HepG2 (cell line): ENCODE data around the gene TRIM27. TPM values are rescaled to one million over a fixed set of nuclear protein-coding genes. Genes with fewer than 3 reads are reported as not detected.

Experiments
- GATAD1 ChIP-seq: IDR thresholded peaks from 2 replicates; pipeline ENCODE4 v1.6.1; 2016; ENCODE audit warnings: missing genetic modification reagents, missing compliant biosample characterization
- HMGA1 ChIP-seq: sonication (generic); formaldehyde crosslinking; conservative IDR thresholded peaks from 2 replicates; pipeline ENCODE4 v1.4.0; 2020; ENCODE audit warnings: missing genetic modification reagents
- KAT8 ChIP-seq: IDR thresholded peaks from 2 replicates; pipeline ENCODE4 v1.6.1; 2016; ENCODE audit warnings: missing genetic modification reagents, missing compliant biosample characterization
- KLF16 ChIP-seq, 2 experiments: sonication (generic) in 1 of 2; formaldehyde crosslinking in 1 of 2; IDR thresholded peaks; 2 replicates each; pipeline versions ENCODE4 v1.6.1 to v1.8.0; 2016 to 2023; ENCODE audit warnings: missing genetic modification reagents in 2 of 2, missing compliant biosample characterization in 1 of 2
- KMT2A ChIP-seq: sonication (generic); formaldehyde crosslinking; IDR thresholded peaks from 2 replicates; pipeline ENCODE4 v1.4.0; 2020; ENCODE audit warnings: missing genetic modification reagents
- MAX ChIP-seq: IDR thresholded peaks from 2 replicates; pipeline ENCODE4 v1.6.1; 2012; ENCODE audit warnings: inconsistent platforms
- MXD1 ChIP-seq: sonication (generic); formaldehyde crosslinking; IDR thresholded peaks from 2 replicates; pipeline ENCODE4 v1.4.0; 2020; ENCODE audit warnings: mild to moderate bottlenecking, missing genetic modification reagents
- NFKBIZ ChIP-seq: IDR thresholded peaks from 2 replicates; pipeline ENCODE4 v1.6.1; 2018; ENCODE audit warnings: missing genetic modification reagents, missing compliant biosample characterization
- TAF1 ChIP-seq: sonication (generic); formaldehyde crosslinking; IDR thresholded peaks from 2 replicates; pipeline ENCODE4 v1.4.0; 2020; ENCODE audit warnings: missing genetic modification reagents
- ZFP37 ChIP-seq: sonication (generic); formaldehyde crosslinking; IDR thresholded peaks from 2 replicates; pipeline ENCODE4 v1.4.0; 2020; ENCODE audit warnings: missing genetic modification reagents, borderline replicate concordance
- ZNF510 ChIP-seq: sonication (generic); formaldehyde crosslinking; IDR thresholded peaks from 2 replicates; pipeline ENCODE4 v1.4.0; 2020; ENCODE audit warnings: low read depth, mild to moderate bottlenecking, missing genetic modification reagents
- ZNF574 ChIP-seq: sonication (generic); formaldehyde crosslinking; IDR thresholded peaks from 2 replicates; pipeline ENCODE4 v1.4.0; 2020; ENCODE audit warnings: missing genetic modification reagents
- polyA plus RNA-seq, 8 experiments: library from polyadenylated mRNA; depleted of rRNA in 3 of 8; stranded (reverse) in 7 of 8; unstranded in 1 of 8; fragments of >200 nt; fragmentation: Illumina TruSeq in 4 of 8; extraction: Trizol in 4 of 8; gene quantifications; 2 replicates each; pipeline versions ENCODE4 v1.2.1 to v1.2.3, GENCODE V29; 2011 to 2016; ENCODE audit warnings: low read depth in 4 of 8, missing spikeins in 1 of 8, mixed read lengths in 1 of 8; ENCODE audit not compliant: insufficient read depth in 1 of 8
- total RNA-seq, 5 experiments: library from RNA; depleted of rRNA; stranded (reverse); fragments of >200 nt; fragmentation: Illumina TruSeq; extraction: Trizol; gene quantifications; 2 replicates each; pipeline ENCODE4 v1.2.3, GENCODE V29; 2016; ENCODE audit warnings: low read depth in 1 of 5
- TF ChIP-seq, protein P1 (sequence below): sonication (generic); formaldehyde crosslinking; IDR thresholded peaks from 2 replicates; pipeline ENCODE4 v1.5.1; 2020; ENCODE audit warnings: missing genetic modification reagents, mild to moderate bottlenecking, borderline replicate concordance
- TF ChIP-seq, protein P2 (sequence below): sonication (generic); formaldehyde crosslinking; IDR thresholded peaks from 2 replicates; pipeline ENCODE4 v1.5.0; 2020; ENCODE audit warnings: mild to moderate bottlenecking, missing genetic modification reagents
- TF ChIP-seq, protein P3 (sequence below): sonication (generic); formaldehyde crosslinking; IDR thresholded peaks from 2 replicates; pipeline ENCODE4 v1.4.0; 2020; ENCODE audit warnings: missing genetic modification reagents

TRIM27 gene
- total and polyA plus RNA-seq, 2 of the 13 experiments (the other 11 are each of a cell fraction or from before 2014, with no cell fraction given): 88.6 to 112 TPM

DNA sequence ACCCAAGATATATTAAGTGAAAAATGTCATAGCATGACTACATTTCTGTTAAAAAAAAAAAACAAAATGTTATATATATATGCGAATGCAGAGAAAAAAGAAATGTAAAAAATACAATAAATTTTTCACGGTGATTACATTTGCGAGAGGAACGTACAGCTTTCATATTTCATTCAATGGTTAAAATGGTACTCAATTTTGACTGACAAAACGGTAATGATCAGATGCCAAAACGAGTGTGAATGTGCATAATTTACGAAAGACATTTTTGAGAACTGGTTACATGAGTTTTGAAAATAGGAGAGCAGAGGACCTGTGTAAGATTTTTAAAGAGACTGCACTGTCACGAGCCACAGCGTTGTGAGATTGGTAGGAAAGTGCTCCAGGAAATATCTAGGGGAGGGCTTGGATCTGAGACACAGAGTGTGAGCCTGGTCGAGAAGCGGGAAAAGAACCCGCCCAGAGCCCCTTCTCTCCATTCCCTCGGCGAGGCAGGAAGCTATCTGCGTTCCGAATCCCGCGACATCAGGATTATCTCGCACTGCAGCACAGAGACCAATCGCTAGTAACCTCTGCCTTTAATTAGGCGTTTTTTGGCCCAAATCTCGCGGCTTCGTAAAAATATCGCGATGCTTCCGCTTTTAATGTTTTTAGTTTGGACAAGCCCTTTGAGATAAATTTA lies 28.5 kb downstream of the TRIM27 start (continued):
- TF ChIP-seq NFKBIZ (CRISPR knock-in tag): no peak
- peak; percentile 12; the same call in 1 of the 2 replicates for TF ChIP-seq MXD1 (CRISPR knock-in tag)
- TF ChIP-seq ZNF574 (CRISPR knock-in tag): peak; percentile 61
- no peak for TF ChIP-seq HMGA1 (CRISPR knock-in tag)
- TF ChIP-seq, protein P1, sequence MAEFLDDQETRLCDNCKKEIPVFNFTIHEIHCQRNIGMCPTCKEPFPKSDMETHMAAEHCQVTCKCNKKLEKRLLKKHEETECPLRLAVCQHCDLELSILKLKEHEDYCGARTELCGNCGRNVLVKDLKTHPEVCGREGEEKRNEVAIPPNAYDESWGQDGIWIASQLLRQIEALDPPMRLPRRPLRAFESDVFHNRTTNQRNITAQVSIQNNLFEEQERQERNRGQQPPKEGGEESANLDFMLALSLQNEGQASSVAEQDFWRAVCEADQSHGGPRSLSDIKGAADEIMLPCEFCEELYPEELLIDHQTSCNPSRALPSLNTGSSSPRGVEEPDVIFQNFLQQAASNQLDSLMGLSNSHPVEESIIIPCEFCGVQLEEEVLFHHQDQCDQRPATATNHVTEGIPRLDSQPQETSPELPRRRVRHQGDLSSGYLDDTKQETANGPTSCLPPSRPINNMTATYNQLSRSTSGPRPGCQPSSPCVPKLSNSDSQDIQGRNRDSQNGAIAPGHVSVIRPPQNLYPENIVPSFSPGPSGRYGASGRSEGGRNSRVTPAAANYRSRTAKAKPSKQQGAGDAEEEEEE (CRISPR knock-in tag): 0 out of 2 replicates have a peak, but pooled peaks have one; percentile 14
- TF ChIP-seq GATAD1 (CRISPR knock-in tag): peak; percentile 85
- TF ChIP-seq, protein P2, sequence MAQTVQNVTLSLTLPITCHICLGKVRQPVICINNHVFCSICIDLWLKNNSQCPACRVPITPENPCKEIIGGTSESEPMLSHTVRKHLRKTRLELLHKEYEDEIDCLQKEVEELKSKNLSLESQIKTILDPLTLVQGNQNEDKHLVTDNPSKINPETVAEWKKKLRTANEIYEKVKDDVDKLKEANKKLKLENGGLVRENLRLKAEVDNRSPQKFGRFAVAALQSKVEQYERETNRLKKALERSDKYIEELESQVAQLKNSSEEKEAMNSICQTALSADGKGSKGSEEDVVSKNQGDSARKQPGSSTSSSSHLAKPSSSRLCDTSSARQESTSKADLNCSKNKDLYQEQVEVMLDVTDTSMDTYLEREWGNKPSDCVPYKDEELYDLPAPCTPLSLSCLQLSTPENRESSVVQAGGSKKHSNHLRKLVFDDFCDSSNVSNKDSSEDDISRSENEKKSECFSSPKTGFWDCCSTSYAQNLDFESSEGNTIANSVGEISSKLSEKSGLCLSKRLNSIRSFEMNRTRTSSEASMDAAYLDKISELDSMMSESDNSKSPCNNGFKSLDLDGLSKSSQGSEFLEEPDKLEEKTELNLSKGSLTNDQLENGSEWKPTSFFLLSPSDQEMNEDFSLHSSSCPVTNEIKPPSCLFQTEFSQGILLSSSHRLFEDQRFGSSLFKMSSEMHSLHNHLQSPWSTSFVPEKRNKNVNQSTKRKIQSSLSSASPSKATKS (CRISPR knock-in tag): peak; percentile 85; the same call in 1 of the 2 replicates
- no peak for TF ChIP-seq ZNF510 (CRISPR knock-in tag)
- TF ChIP-seq TAF1 (CRISPR knock-in tag): peak; percentile 79
- TF ChIP-seq MAX: peak; percentile 71
- TF ChIP-seq KMT2A (CRISPR knock-in tag): peak; percentile 44; the same call in 1 of the 2 replicates
- TF ChIP-seq KAT8 (CRISPR knock-in tag): peak; percentile 86
- TF ChIP-seq, protein P3, sequence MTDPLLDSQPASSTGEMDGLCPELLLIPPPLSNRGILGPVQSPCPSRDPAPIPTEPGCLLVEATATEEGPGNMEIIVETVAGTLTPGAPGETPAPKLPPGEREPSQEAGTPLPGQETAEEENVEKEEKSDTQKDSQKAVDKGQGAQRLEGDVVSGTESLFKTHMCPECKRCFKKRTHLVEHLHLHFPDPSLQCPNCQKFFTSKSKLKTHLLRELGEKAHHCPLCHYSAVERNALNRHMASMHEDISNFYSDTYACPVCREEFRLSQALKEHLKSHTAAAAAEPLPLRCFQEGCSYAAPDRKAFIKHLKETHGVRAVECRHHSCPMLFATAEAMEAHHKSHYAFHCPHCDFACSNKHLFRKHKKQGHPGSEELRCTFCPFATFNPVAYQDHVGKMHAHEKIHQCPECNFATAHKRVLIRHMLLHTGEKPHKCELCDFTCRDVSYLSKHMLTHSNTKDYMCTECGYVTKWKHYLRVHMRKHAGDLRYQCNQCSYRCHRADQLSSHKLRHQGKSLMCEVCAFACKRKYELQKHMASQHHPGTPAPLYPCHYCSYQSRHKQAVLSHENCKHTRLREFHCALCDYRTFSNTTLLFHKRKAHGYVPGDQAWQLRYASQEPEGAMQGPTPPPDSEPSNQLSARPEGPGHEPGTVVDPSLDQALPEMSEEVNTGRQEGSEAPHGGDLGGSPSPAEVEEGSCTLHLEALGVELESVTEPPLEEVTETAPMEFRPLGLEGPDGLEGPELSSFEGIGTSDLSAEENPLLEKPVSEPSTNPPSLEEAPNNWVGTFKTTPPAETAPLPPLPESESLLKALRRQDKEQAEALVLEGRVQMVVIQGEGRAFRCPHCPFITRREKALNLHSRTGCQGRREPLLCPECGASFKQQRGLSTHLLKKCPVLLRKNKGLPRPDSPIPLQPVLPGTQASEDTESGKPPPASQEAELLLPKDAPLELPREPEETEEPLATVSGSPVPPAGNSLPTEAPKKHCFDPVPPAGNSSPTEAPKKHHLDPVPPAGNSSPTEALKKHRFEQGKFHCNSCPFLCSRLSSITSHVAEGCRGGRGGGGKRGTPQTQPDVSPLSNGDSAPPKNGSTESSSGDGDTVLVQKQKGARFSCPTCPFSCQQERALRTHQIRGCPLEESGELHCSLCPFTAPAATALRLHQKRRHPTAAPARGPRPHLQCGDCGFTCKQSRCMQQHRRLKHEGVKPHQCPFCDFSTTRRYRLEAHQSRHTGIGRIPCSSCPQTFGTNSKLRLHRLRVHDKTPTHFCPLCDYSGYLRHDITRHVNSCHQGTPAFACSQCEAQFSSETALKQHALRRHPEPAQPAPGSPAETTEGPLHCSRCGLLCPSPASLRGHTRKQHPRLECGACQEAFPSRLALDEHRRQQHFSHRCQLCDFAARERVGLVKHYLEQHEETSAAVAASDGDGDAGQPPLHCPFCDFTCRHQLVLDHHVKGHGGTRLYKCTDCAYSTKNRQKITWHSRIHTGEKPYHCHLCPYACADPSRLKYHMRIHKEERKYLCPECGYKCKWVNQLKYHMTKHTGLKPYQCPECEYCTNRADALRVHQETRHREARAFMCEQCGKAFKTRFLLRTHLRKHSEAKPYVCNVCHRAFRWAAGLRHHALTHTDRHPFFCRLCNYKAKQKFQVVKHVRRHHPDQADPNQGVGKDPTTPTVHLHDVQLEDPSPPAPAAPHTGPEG (CRISPR knock-in tag): 0 out of 2 replicates have a peak, but pooled peaks have one; percentile 58
- 0 out of 2 replicates have a peak, but pooled peaks have one; percentile 47 for TF ChIP-seq ZFP37 (CRISPR knock-in tag)
- no peak; a peak in 1 of 4 replicates for TF ChIP-seq KLF16 (CRISPR knock-in tag; IDR thresholded peaks at IDR 0.05)
